HCT116 (cell line): ENCODE measurements around the gene CPZ. TPM values are rescaled to one million over a fixed set of nuclear protein-coding genes. Genes with fewer than 3 reads are reported as not detected.

Experiments used
- ATAC-seq: fragments of 200-7000 bp; cut with Tn5 transposase; 2 replicates; pipeline ENCODE4 v1.9.1; 2020; ENCODE audit warnings: mild to moderate bottlenecking, moderate library complexity
- BruUV-seq: library from RNA; stranded (reverse); fragments of 400-500 nt; replicated peaks from 2 replicates; lab custom pipeline; 2021; lab: Mats Ljungman, UMichigan
- CTCF ChIA-PET: fragments of 300-600 bp; sonication (Branson Sonifier 250); formaldehyde crosslinking; loops from one replicate; lab custom pipeline; 2021; ENCODE audit warnings: antibody characterized with exemption; lab: Charles Lee
- POLR2A ChIA-PET: fragments of 300-600, 350-600 bp; sonication (Branson Sonifier 250); formaldehyde crosslinking; loops from one replicate; lab custom pipeline; 2021; ENCODE audit warnings: antibody characterized with exemption; lab: Charles Lee
- RAD21 ChIA-PET, 2 experiments: fragments of 300-600 bp; sonication (Branson Sonifier 250); formaldehyde crosslinking; loops; one replicate each; lab custom pipeline; 2023; ENCODE audit warnings: low total read pairs in 2 of 2; ENCODE audit not compliant: uncharacterized antibody in 2 of 2, unreplicated experiment in 2 of 2, low non-redundant PET in 1 of 2; lab: Charles Lee
- DNase-seq: peaks from one replicate; pipeline ENCODE4 v3.0.0-alpha.2; 2010; ENCODE audit warnings: low read depth, low spot score
- H2AFZ ChIP-seq: fragments of 200-600 bp; shearing (Covaris generic), sonication (generic); 2 replicates; pipeline ENCODE4 v1.6.1; 2017; ENCODE audit warnings: low read depth, mixed run types, mixed read lengths, antibody characterized with exemption, low read length; ENCODE audit not compliant: poor library complexity, severe bottlenecking
- H3K27ac ChIP-seq: 2 replicates; pipeline ENCODE4 v1.5.1; 2012; ENCODE audit warnings: low read depth, low read length
- H3K27me3 ChIP-seq: fragments of 200-600 bp; sonication (generic); 2 replicates; pipeline ENCODE4 v1.6.1; 2016; ENCODE audit warnings: mixed run types, low read length, mixed read lengths; ENCODE audit not compliant: insufficient read depth
- H3K36me3 ChIP-seq, 2 experiments: fragments of 200-500 bp in 1 of 2; fragments of 200-600 bp in 1 of 2; sonication (Bioruptor generic) in 1 of 2; sonication (generic) in 1 of 2; 2 replicates each; pipeline versions ENCODE4 v1.5.1 to v1.6.1; 2014 to 2016; ENCODE audit warnings: low read length in 2 of 2, inconsistent platforms in 1 of 2, mixed read lengths in 1 of 2, mixed run types in 1 of 2; ENCODE audit not compliant: insufficient read depth in 2 of 2, control insufficient read depth in 1 of 2
- H3K4me1 ChIP-seq, 2 experiments: fragments of 200-600 bp in 1 of 2; sonication (generic) in 1 of 2; 2 replicates each; pipeline versions ENCODE4 v1.5.1 to v1.6.1; 2012 to 2017; ENCODE audit warnings: low read length in 2 of 2, inconsistent platforms in 1 of 2, mild to moderate bottlenecking in 1 of 2, mixed read lengths in 1 of 2, mixed run types in 1 of 2, moderate library complexity in 1 of 2; ENCODE audit not compliant: insufficient read depth in 2 of 2, control insufficient read depth in 1 of 2
- H3K4me2 ChIP-seq: fragments of 200-600 bp; sonication (generic); 2 replicates; pipeline ENCODE4 v1.6.1; 2017; ENCODE audit warnings: mixed run types, low read length, mixed read lengths
- H3K4me3 ChIP-seq, 2 experiments: fragments of 200-600 bp in 1 of 2; sonication (generic) in 1 of 2; replicated peaks in 1 of 2; 2 replicates each; pipeline ENCODE4 v1.5.1; 2011 to 2016; ENCODE audit warnings: low read length in 2 of 2, control low read depth in 1 of 2, low read depth in 1 of 2, mild to moderate bottlenecking in 1 of 2, mixed read lengths in 1 of 2, mixed run types in 1 of 2
- H3K79me2 ChIP-seq: fragments of 200-600 bp; sonication (generic); 2 replicates; pipeline ENCODE4 v1.6.1; 2017; ENCODE audit warnings: mild to moderate bottlenecking, mixed run types, low read length, moderate library complexity, mixed read lengths; ENCODE audit not compliant: insufficient read depth
- H3K9ac ChIP-seq: fragments of 200-600 bp; sonication (generic); 2 replicates; pipeline ENCODE4 v1.6.1; 2016; ENCODE audit warnings: low read length, mixed read lengths
- H3K9me2 ChIP-seq: fragments of 200-600 bp; sonication (generic), shearing (Covaris generic); 2 replicates; pipeline ENCODE4 v1.6.1; 2017; ENCODE audit warnings: mixed run types, mild to moderate bottlenecking, moderate library complexity; ENCODE audit not compliant: insufficient read depth
- H3K9me3 ChIP-seq, 2 experiments: fragments of 200-500 bp in 1 of 2; fragments of 200-600 bp in 1 of 2; sonication (Bioruptor generic) in 1 of 2; sonication (generic) in 1 of 2; 2 replicates each; pipeline ENCODE4 v1.6.1; 2014 to 2017; ENCODE audit warnings: low read length in 2 of 2, mixed read lengths in 2 of 2, inconsistent platforms in 1 of 2, low read depth in 1 of 2, mild to moderate bottlenecking in 1 of 2, mixed run types in 1 of 2, moderate library complexity in 1 of 2; ENCODE audit not compliant: control insufficient read depth in 1 of 2, insufficient read depth in 1 of 2
- H4K20me1 ChIP-seq: fragments of 200-600 bp; sonication (generic), shearing (Covaris generic); 2 replicates; pipeline ENCODE4 v1.6.1; 2017; ENCODE audit warnings: mixed run types, mild to moderate bottlenecking, moderate library complexity; ENCODE audit not compliant: insufficient read depth
- REST ChIP-seq: IDR thresholded peaks from 2 replicates; pipeline ENCODE4 v1.6.1; 2012; ENCODE audit warnings: low read depth
- TCF7L2 ChIP-seq: IDR thresholded peaks from 2 replicates; pipeline ENCODE4 v1.7.0; 2011; ENCODE audit warnings: borderline replicate concordance, inconsistent platforms; ENCODE audit not compliant: insufficient read depth, insufficient read length; ENCODE audit errors: extremely low read depth
- intact Hi-C: fragments of 100-400 bp; cut with micrococcal nuclease; formaldehyde crosslinking; loops from 2 replicates; pipeline ENCODE4 v1.10.0; 2022
- total RNA-seq: library from RNA; stranded (reverse); gene quantifications from one replicate; pipeline ENCODE4 v1.2.1, GENCODE V29; 2021; ENCODE audit not compliant: unreplicated experiment

Gene CPZ
- total RNA-seq, 1 experiment from 2014 or later: not detected

- TF ChIP-seq TCF7L2: no peak
These were observed 12.8 kb upstream of the CPZ start (continued) for GRCh38 chr4:8579526-8580320.

DNA sequence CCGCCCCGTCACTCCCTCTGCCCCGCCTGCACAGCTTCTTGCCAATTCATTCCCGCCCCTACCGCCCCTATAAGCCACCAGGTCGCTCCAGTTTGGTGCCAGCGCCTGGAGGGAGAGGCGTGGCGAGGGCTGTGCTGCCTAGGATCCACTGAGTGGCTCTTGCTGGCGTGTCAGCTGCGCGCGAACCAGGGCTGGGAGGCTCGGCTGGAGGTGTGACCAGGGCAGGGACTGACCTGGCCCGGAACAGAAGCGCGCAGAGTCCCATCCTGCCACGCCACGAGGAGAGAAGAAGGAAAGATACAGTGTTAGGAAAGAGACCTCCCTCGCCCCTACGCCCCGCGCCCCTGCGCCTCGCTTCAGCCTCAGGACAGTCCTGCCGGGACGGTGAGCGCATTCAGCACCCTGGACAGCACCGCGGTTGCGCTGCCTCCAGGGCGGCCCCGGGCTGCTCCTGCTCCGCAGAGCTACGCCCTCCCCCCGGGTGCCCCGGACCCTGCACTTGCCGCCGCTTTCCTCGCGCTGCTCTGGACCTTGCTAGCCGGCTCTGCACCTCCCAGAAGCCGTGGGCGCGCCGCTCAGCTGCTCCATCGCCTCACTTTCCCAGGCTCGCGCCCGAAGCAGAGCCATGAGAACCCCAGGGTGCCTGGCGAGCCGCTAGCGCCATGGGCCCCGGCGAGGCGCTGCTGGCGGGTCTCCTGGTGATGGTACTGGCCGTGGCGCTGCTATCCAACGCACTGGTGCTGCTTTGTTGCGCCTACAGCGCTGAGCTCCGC, 12.1 kb upstream of the CPZ start, which contains the start of gene GPR78:
GPR78 (plus strand) TSS at position 72 of the 773 bp plus-strand sequence; CDS start at position 663, 591 bp downstream.
- H3K4me3 ChIP-seq: no peak within 1 kb of the TSS
- H3K4me2 ChIP-seq: no peak within 1 kb of the TSS
- no peaks in the 10 kb centered on the region for H3K4me1 ChIP-seq
- ATAC-seq (peak; percentile 66), DNase-seq (no peak)
- no peaks in the 10 kb centered on the region for H3K79me2 ChIP-seq
- BruUV-seq: no TSS peak
- no peak within 1 kb of the TSS for H3K9ac ChIP-seq
- no peaks in the 10 kb centered on the region for H3K9me3 ChIP-seq
- peaks cover 28% of the 10 kb centered on the region for H3K27me3 ChIP-seq
- peak; percentile 85 for TF ChIP-seq REST
- TF ChIP-seq TCF7L2: no peak
- H3K27ac ChIP-seq: no peak within 1 kb of the TSS
- H2AFZ ChIP-seq: no peak within 1 kb of the TSS
- ChIA-PET CTCF (no interaction called here), POLR2A (no interaction called here), RAD21 (no interaction called here)
- no peaks in the 10 kb centered on the region for H3K9me2 ChIP-seq
- intact Hi-C loops: no loop called here
- no peaks in the 10 kb centered on the region for H3K36me3 ChIP-seq
- H4K20me1 ChIP-seq: no peaks in the 10 kb centered on the region
